Astrocyte (in vitro differentiated cells and primary cell): Measurements from ENCODE around the gene RCOR3.

Experiments used
- EZH2 ChIP-seq: IDR thresholded peaks from 2 replicates; pipeline ENCODE4 v1.6.1; 2012; ENCODE audit warnings: mild to moderate bottlenecking, low read length, inconsistent platforms; ENCODE audit not compliant: insufficient read depth
- TF ChIP-seq, protein P1 (sequence below): IDR thresholded peaks from 2 replicates; pipeline ENCODE4 v1.5.1; 2011; ENCODE audit warnings: low read depth, mild to moderate bottlenecking, inconsistent platforms, low read length, moderate library complexity; ENCODE audit not compliant: insufficient read depth

DNA sequence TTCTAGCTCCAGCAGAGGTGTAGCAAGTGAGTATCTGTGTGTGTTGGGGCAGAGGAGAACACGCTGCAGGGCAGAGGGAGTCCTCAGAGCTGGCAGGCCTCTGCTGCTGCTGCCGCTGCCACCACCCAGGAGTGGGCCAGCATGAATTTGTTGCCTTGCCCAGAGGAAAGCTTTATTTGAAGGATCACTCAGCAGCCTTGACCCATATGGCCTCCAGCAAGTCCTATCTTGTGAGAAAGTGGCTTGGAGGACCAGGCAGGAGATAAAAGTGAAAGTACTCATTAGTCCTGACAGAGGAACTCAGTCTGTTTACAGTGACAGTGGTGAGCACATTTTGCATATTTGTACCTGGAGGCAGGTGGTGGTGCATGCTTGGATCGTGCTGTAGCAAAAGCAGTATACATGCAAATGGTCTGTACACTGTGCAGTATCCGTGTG lies 70.6 kb downstream of the RCOR3 start:
- TF ChIP-seq, protein P1, sequence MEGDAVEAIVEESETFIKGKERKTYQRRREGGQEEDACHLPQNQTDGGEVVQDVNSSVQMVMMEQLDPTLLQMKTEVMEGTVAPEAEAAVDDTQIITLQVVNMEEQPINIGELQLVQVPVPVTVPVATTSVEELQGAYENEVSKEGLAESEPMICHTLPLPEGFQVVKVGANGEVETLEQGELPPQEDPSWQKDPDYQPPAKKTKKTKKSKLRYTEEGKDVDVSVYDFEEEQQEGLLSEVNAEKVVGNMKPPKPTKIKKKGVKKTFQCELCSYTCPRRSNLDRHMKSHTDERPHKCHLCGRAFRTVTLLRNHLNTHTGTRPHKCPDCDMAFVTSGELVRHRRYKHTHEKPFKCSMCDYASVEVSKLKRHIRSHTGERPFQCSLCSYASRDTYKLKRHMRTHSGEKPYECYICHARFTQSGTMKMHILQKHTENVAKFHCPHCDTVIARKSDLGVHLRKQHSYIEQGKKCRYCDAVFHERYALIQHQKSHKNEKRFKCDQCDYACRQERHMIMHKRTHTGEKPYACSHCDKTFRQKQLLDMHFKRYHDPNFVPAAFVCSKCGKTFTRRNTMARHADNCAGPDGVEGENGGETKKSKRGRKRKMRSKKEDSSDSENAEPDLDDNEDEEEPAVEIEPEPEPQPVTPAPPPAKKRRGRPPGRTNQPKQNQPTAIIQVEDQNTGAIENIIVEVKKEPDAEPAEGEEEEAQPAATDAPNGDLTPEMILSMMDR, result no peak
- no peak for TF ChIP-seq EZH2
